ENCODE data around the gene ISCA1.
"Not testable (repeated sequence)": the region's sequence is repeated elsewhere in the genome, so short reads cannot be mapped to it uniquely, and the experiment has no call there.

Gene ISCA1

GRCh38 chr9:86303316-86303975 lies 21.1 kb upstream of the ISCA1 start:
- peak; percentile 82 for DNase-seq (ENCODE audit: low read depth)
- no peak for TF ChIP-seq CTCF (conservative IDR thresholded peaks at IDR 0.05; ENCODE audit: low read depth, low read length)
- H3K4me3 ChIP-seq (ENCODE audit: low read depth, low read length): no peak overlapping the region

- no peak for DNase-seq (ENCODE audit: low read depth)
- H3K4me3 ChIP-seq (ENCODE audit: low read depth, low read length): no peak overlapping the region
- TF ChIP-seq CTCF (conservative IDR thresholded peaks at IDR 0.05; ENCODE audit: low read depth, low read length): no peak
Observed at GRCh38 chr9:86301686-86302085, 19.3 kb upstream of the ISCA1 start.

- DNase-seq (ENCODE audit: low read depth): no peak
- no peak overlapping the region for H3K4me3 ChIP-seq (ENCODE audit: low read depth, low read length)
- TF ChIP-seq CTCF (conservative IDR thresholded peaks at IDR 0.05; ENCODE audit: low read depth, low read length): no peak
Observed at GRCh38 chr9:86300701-86301100, 18.4 kb upstream of the ISCA1 start.

GRCh38 chr9:86298873-86299272 lies 16.5 kb upstream of the ISCA1 start:
- no peak overlapping the region for H3K4me3 ChIP-seq (ENCODE audit: low read depth, low read length)
- no peak for DNase-seq (ENCODE audit: low read depth)
- no peak for TF ChIP-seq CTCF (conservative IDR thresholded peaks at IDR 0.05; ENCODE audit: low read depth, low read length)

GRCh38 chr9:86290341-86290740 lies 8.0 kb upstream of the ISCA1 start:
- DNase-seq (ENCODE audit: low read depth); H3K4me3 ChIP-seq (ENCODE audit: low read depth, low read length): not testable (repeated sequence)

- no peak for DNase-seq (ENCODE audit: low read depth)
- no peak overlapping the region for H3K4me3 ChIP-seq (ENCODE audit: low read depth, low read length)
- TF ChIP-seq CTCF (conservative IDR thresholded peaks at IDR 0.05; ENCODE audit: low read depth, low read length): no peak
Observed at GRCh38 chr9:86288499-86289198, 6.3 kb upstream of the ISCA1 start.

GRCh38 chr9:86287013-86287412 lies 4.7 kb upstream of the ISCA1 start:
- peak; percentile 72 for TF ChIP-seq CTCF (conservative IDR thresholded peaks at IDR 0.05; ENCODE audit: low read depth, low read length)
- DNase-seq (ENCODE audit: low read depth): peak; percentile 84
- no peak overlapping the region for H3K4me3 ChIP-seq (ENCODE audit: low read depth, low read length)

All from choroid plexus epithelial cell (primary cell).